NCI-H2029 (cell line): ENCODE measurements around the gene SORL1.
"Not testable (repeated sequence)": the region's sequence is repeated elsewhere in the genome, so short reads cannot be mapped to it uniquely, and the experiment has no call there.

Experiments used
- DNase-seq: peaks from one replicate; lab custom pipeline; 2025; lab: John Stamatoyannopoulos, UW

Gene SORL1

DNA sequence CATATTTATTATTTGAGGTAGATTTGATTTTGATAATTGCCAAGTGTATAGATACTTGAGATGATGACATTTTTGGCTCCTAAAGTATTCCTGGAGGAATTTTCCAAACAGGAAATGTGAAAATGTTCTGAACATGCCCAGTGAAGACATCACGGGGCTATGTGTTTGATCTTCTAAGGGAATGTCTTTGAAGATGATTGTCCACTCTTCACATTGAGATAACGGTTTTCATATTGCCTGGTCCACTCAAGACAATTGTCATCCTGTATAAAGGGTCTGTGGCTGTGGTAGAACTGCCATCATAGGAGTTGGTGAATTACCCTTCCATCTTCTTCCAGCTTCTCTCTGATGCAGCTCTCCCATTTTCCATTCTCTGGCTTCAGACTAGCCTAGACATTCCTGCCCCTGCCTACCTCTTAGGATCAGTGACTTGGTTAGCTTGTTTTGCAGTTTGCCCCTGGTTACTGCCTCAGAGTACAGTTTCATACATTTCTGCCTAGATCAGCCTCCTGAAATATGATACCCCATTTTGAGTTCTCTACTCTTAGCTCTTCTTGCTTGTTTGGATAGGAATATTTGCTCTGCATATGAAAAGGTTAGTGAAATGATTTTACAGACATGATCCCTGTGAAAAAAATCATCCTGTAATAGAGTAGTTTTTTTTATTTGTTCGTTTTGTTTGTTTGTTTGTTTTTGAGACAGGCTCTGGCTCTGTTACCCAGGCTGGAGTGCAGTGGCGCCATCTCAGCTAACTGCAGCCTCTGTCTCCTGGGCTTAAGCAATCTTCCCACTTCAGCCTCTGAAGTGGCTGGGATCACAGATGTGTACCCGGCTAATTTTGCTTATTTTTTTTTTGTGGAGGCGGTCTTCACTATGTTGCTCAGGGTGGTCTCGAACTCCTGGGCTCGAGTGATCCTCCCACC, 112.0 kb downstream of the SORL1 start:
- DNase-seq: peak; percentile 67

DNA sequence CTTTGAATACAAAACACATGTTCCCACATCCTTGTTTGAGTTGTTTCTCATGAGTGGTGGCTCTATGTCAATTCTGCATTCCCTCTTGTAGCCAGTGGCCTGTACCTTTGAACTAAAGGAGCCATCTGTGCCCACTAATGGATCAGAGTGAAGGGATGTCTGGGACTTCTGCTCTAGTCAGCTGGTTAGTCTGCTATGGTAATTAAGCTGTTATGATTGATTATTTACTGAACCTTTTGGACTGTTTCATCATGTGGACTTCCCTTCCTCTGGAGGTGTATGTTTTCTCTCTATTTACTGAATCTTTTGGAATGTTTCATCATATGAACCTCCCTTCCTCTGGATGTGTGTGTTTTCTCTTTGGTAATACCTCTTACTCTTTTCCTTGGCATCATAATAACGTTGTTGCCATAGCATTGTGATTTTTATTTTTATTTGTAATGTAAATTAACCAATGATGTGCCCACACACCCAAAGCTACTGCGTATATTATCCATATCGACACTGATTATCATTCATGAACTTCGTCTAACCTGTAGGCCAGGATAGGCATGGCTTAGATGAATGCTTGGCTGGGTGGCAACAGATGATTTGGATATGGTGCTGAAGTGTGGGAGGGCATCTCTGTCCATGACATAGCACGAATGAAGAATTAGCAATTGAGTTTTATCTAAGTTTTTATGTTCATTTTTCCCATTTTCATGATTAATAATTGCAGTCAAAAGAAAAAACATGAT, 113.0 kb downstream of the SORL1 start:
- DNase-seq: peak; percentile 41

DNA sequence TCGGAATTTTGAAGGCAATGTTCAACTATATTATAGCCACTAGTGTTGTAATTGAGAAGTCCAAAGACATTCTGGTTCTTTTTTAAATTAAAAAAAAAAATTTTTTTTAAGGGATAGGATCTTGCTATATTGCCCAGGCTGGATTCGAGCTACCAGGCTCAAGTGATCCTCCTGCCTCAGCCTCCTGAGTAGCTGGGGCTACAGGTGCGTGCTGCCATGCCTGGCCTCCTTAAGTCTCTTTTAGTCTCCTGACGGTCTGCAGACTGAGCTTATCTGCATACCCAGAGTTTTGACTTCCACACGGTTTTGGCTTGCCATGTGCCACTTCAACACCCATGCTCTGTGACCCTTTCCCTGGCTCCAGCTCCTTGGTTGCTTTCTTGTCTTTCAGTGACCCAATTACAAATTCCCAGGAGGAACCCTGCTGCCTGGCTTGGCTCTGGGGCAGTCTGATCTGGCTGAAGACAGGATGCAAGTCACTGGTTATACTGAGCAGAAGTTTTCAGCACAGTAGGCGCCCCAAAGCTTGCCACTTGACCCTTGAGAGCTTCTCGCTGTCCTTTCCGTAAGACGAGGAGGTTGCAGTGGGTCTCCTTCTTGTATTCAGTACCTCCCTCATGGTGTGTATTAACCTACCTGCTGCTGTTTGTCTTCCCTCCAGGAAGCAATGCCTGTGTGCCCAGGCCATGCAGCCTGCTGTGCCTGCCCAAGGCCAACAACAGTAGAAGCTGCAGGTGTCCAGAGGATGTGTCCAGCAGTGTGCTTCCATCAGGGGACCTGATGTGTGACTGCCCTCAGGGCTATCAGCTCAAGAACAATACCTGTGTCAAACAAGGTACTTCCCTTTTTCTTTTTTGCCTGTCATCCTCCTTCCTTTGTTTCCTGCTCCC, 114.4 kb downstream of the SORL1 start:
- DNase-seq: no peak

DNA sequence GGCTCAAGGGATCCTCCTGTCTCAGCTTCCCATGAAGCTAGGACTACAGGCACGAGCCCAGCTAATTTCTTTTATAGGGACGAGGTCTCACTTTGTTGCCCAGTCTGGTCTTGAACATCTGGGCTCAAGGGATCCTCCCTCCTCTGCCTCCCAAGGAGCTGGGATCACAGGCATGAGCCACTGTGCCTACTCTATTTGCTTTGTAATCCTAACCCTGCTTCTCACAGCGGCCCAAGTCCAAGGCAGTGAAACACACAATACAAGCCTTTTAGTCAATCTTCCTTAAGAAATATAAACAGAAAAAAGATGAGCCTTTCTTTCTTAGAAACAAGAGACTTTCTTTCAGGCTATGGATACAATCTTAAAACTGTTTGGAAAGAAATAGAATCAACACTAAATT, 115.9 kb downstream of the SORL1 start:
- DNase-seq: no peak

DNA sequence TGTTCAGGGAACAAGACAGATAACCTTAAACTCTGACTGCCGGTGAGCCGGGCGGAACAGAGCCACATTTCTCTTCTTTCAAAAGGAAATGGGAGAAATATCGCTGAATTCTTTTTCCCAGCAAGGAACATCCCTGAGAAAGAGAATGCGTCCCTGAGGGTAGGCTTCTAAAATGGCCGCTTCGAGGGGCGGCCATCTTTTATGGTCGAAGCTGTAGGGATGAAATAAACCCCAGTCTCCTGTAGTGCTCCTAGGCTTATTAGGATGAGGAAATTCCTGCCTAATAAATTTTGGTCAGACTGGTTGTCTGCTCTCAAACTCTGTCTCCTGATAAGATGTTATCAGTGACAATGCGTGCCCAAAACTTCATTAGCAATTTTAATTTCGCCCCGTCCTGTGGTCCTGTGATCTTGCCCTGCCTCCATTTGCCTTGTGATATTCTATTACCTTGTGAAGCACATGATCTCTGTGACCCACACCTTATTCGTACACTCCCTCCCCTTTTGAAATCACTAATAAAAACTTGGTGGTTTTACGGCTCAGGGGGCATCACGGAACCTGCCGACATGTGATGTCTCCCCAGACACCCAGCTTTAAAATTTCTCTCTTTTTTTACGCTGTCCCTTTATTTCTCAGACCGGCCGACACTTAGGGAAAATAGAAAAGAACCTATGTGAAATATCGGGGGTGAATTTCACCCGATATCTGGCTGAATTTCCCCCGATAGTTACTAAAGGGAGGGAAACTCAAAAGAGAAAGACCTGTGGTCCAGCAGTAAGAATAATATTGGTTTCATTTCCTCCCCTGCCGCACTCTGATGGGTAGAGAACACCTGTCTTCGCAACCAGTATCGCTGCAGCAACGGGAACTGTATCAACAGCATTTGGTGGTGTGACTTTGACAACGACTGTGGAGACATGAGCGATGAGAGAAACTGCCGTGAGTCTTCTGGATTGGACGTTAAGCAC, 117.5 kb downstream of the SORL1 start:
- not testable (repeated sequence) for DNase-seq

DNA sequence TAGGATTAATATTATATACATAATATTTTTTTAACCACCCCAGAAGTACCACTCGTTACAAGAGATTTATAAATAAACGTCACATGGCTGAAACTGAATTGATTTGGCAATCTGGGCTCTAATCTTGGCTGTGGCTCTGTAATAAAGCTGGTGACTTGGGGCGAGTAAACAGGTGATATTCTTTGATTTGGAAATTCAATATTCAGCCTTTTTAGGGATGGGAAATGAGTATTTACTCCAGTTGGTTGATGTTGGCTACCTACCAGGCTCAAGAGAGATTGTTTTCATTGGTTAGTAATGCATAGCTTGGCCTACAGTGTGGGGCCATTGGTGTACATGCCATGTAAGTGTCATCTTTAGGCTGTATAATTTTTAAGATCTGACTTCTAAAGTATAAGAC, 118.3 kb downstream of the SORL1 start:
- no peak for DNase-seq

DNA sequence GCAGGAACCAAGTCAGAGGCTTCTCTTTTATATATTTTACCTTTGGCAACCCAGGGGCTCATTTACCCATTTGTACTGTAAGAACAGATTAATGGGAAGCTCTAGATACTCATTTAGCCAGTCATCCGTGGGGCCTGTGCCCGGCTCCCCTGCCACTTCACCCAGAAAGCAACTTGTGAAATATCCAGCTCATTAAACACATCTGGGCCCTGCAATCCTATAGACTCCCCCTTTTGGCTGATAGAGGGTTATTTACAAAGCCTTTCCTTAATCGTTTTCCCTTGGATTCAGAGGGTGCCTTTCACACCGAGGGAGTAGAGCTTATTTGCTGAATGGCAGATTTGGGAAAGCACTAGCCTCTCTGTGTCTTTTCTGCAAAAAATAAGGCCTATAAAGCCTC, 119.4 kb downstream of the SORL1 start:
- no peak for DNase-seq

DNA sequence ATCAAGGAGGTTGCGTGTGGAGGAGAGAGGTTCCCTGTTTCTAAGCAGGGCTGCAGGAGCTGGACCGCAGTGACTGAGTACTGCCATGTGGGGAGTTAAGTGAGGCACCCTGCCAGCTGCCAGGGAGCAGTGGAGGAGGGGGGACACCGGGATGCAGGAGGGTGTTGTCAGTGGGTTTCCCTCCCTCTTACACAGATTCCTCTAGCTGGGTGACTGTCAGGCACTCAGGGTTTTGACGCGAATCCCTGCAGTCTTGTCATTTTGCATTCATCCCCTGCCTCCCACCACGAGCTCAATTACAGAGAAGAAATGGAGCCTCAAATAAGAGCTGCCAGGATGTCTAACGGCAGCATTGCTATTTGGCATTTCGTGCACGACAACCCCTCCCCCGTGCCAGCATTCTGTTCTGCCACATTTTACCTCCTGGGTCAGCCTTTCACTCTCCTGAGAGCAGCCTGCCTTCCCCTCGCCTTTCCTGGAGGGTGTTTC, 120.5 kb downstream of the SORL1 start:
- no peak for DNase-seq

DNA sequence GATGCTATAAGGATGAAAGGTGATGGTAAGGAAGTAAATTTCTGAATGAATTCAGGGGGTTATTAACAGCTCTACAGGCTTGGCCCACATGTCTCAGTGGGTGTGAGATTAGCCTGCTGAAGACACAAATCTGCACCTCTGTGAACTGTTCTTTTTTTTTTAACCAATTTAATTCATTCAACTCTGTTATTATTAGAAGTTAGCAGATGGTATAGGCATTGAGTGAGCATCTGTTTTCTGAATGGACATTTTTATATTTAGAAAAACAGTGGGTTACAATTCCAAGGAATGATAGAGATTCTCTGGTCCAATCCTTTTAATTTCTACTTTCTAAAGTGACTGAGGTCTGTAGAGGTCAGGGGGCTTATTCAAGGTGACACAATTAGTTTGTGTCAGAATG, 122.7 kb downstream of the SORL1 start:
- DNase-seq: no peak

DNA sequence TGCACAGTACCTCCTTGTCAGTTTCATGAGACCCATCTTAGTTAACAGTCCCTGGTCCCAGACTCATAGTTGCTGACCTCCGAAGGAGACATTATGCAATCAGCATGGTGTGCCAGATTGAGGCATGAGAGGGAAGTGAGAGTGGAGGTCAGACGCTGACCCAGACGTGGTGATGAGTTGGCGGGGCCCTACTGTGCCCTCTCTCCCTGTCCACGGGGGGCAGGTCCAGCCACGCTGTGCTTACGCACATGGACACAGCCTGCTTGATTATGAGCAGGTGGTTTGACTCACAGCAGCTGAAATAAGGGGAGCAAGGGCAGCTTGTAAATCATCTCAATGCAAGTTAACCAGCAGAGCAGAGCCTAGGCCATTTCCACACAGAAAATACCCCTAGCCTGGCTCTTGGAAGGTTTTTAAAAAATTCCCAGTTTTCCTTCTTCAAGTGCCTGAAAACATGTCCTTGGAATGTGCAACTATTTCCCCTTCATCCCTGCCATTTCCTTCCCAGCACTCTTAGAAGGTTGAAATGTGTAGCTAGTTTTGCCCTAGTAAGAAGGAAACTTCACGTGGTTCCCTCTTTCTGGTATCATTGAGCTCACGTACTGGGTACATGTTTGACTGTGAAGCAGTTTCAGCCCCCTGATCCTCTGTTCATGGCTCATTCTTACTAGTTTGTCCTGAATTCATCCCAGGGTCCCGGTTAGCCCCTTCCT, 123.3 kb downstream of the SORL1 start:
- no peak for DNase-seq

DNA sequence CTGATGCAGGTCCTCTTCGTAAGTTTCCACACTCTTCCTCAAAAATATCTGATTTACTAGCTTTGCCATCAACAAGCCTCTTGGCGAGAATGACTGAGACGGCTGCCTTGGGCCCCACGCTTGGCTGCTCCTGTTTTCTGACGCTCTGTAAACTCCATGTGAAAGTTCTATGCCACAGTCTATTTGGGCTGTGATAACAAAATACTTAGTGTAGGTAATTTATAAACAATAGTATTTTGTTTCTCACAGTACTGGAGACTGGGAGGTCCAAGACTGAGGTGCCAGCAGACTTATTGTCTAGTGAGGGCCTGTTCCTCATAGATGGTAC, 123.8 kb downstream of the SORL1 start:
- DNase-seq: no peak

DNA sequence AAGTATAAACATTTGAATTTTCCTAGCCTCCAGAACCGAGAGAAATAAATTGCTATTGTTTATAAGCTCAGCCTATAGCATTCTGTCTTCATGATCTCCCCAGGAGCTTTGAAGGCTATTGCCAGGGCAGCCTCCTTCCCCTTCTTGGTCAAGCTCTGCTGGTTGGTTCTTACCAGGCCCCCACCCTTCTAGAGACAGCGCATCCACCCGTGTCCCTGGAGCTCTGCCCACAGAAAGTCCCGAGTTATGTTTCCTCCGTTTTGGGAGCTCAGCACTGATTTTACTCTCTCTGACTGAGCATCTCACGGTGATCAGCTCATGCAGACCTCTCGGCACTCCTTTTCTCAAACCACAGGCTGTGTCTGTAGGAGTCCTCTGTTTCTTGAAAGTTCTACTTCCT, 124.4 kb downstream of the SORL1 start:
- DNase-seq: no peak

DNA sequence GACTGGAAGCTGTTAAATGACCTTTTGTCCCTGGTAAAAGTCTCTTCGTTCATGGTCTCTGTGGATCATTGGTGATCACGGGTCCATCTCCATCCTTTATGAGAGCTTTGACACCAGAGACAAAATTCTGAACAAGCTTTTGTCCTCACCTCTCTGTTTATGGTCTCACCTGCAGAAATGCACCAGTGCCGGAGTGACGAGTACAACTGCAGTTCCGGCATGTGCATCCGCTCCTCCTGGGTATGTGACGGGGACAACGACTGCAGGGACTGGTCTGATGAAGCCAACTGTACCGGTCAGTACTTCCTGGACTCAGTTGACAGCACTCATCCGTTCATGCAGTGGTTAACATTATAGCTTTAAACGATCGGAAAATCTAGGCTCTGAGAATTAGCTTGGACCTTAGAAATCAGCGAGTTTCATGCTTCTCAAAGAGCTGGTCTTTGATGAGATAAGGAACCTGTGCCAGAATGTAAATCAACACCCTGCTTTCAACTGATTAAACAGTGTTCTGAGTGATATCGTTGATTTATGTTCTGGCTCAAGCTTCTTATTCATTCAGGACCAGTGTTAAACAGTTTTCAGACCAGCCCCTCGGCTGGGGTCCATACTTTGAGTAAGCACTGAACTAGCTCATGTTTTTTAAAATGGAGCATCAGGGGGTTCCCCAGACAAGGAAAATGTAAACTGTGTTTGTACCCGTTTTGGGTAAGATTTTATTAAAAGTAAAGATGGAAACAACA, 125.2 kb downstream of the SORL1 start:
- peak; percentile 30 for DNase-seq

DNA sequence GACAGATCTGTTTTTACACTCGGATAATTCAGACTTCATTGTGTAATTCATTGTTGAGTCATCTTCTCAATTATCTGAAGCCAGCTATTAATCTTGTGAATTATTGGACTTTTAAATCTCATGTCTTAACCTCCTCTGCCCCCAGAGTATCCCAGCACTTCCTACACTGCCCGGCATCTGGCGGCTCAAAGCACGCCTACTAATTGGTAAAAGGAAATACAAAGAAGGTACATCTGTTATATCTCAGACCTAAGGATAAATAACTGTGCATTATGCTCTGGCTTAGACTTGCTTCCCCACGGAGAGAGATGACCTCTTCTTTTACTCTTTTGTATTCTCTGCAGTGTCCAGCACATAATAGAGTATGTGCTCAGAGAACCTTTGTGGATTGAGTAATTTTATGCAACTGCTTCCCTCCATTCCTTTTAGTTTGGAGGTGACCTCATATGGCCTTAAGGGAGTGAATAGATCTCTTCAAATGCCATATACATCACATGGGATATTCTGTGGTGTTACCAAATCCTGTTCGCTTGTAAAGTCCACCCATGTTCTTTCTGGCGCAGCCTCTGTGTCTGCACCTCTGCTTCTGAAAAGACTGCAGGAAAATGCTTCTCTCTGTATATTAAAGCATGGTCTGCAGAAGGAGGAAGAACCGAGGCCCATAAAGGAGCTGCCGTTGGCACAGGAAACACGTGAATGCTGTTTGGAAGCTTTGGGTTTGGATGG, 126.3 kb downstream of the SORL1 start:
- no peak for DNase-seq

DNA sequence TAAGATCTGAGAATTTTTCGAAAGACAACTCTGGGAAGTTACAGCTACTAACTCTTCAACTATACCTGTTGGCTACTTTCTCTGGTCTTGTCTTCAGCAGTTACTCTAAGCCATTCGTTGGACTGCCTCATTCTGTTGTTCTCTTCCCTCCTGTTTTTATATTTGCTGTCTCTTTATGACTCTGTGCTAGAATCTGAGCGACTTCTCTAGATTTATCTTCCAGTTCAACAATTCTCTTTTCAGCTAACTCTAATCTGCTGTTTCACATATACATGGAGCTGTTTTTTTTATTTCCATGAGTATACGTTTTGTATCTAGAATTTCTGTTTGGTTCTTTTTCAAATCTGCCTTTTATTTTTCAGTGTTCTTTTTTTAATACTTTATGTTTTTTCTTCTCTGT, 128.0 kb downstream of the SORL1 start:
- no peak for DNase-seq

DNA sequence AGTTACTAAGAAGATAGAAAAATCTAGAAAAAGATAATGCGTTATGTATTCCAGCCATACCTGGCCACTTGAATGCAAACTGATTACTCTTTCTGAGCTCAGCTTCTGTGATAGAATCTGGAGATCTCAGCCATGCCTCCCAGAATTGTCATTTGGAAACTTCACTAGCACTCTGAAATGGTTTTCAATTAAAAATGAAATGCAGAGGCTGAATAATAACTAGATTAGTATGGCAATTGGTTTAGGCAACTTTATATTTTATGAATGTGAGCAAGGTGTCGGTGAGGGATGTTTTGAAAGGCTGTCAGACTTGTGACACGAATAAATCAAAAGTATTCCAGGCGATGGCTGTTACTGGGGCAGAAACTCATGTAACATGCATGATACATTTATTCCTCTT, 129.5 kb downstream of the SORL1 start:
- no peak for DNase-seq

DNA sequence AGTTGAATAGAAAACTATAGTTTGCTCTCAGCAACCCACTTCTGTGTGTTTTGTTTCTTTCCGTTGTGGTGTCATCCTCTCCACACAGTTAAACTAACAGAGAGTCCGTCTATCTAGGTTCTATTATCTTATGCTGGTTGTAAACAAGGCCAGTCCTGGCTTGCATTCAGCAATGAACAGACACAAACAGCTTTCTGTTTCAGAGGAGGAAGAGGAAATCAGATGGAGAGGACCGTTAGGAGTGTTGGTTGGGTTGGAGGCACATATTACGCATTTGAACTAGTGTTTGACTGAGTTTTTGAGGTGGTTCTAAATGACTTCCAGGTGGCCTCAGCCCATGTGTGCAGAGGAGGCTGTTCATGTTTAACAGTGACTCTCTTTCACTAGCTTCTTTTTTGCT, 130.2 kb downstream of the SORL1 start:
- DNase-seq: peak; percentile 32

DNA sequence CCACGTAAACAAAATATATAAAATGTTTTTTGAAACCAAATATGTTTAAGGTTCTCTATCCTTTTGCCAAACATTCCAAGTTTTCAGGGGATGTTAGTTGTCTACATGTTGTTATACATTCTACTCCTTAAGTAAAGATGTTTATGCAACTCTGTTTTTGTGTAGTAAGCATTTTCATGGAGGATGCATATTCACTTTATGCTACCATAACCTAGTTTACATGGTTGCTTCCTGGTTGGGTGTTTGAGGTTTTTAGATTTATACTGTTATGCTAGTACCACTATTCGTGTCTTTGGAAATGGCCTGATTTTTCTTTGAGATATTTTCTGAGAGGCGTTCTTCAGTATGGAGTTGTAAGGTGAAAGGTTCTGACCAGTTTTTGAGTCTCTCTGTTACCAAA, 131.7 kb downstream of the SORL1 start:
- no peak for DNase-seq

DNA sequence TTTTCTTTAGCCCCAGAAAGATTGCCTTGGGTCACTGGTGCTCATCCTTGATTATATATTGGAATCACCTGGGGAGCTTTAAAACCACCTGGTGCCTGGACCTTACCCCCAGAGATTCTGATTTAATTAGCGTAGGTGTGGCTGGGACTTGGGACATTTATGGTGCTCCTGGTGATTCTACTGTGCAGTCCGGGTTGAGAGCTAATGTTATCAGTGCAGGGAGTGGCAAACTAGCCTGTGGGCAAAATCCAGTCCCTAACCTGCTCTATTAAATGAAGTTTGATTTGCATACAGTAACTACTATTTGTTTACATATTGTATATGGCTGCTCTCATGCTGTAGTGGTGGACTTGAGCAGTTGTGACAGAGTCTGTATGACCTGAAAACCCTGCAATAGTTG, 134.6 kb downstream of the SORL1 start:
- no peak for DNase-seq
